Smooth muscle cell (in vitro differentiated cells): Measurements from ENCODE around the gene NUCKS1. TPM values are rescaled to one million over a fixed set of nuclear protein-coding genes. Genes with fewer than 3 reads are reported as not detected.

Source experiments
- DNase-seq: peaks from one replicate; lab custom pipeline; 2025; ENCODE audit not compliant: unreplicated experiment; lab: John Stamatoyannopoulos, UW
- H2AFZ ChIP-seq: fragments of 200-600 bp; sonication (generic); 2 replicates; pipeline ENCODE4 v1.6.0; 2016; ENCODE audit warnings: antibody characterized with exemption, low read depth, mild to moderate bottlenecking
- H3F3A ChIP-seq: fragments of 200-600 bp; sonication (generic); 2 replicates; pipeline ENCODE4 v1.6.0; 2017; ENCODE audit warnings: antibody characterized with exemption, low read depth
- H3K27ac ChIP-seq: fragments of 200-600 bp; sonication (generic); 2 replicates; pipeline ENCODE4 v1.5.1; 2016; ENCODE audit warnings: low read depth, mild to moderate bottlenecking
- H3K27me3 ChIP-seq: fragments of 200-600 bp; sonication (generic); 2 replicates; pipeline ENCODE4 v1.6.1; 2016; ENCODE audit warnings: low read depth, mild to moderate bottlenecking
- H3K36me3 ChIP-seq: fragments of 200-600 bp; sonication (generic); 2 replicates; pipeline ENCODE4 v1.5.1; 2016; ENCODE audit warnings: low read depth
- H3K4me1 ChIP-seq: fragments of 200-600 bp; sonication (generic); 2 replicates; pipeline ENCODE4 v1.5.1; 2016; ENCODE audit warnings: low read depth
- H3K4me2 ChIP-seq: fragments of 200-600 bp; sonication (generic); 2 replicates; pipeline ENCODE4 v1.6.0; 2016; ENCODE audit warnings: mild to moderate bottlenecking
- H3K4me3 ChIP-seq: fragments of 200-600 bp; sonication (generic); 2 replicates; pipeline ENCODE4 v1.5.1; 2016; ENCODE audit warnings: mild to moderate bottlenecking
- H3K79me2 ChIP-seq: fragments of 200-600 bp; sonication (generic); 2 replicates; pipeline ENCODE4 v1.6.0; 2016; ENCODE audit warnings: low read depth, mild to moderate bottlenecking
- H3K9ac ChIP-seq: fragments of 200-600 bp; sonication (generic); 2 replicates; pipeline ENCODE4 v1.6.0; 2016; ENCODE audit warnings: low read depth
- H3K9me3 ChIP-seq: fragments of 200-600 bp; sonication (generic); replicated peaks from 2 replicates; pipeline ENCODE4 v1.5.1; 2016; ENCODE audit warnings: low read depth
- H4K20me1 ChIP-seq: fragments of 200-600 bp; sonication (generic); 2 replicates; pipeline ENCODE4 v1.6.0; 2016; ENCODE audit warnings: low read depth
- CTCF ChIP-seq: fragments of 200-600 bp; sonication (generic); IDR thresholded peaks from 2 replicates; pipeline ENCODE4 v1.5.1; 2017; ENCODE audit warnings: borderline replicate concordance, mild to moderate bottlenecking, antibody characterized with exemption; ENCODE audit not compliant: insufficient read depth, poor library complexity, severe bottlenecking
- WGBS: methylation state at CpG from one replicate; pipeline ENCODE4 v1.1.7; 2016; ENCODE audit warnings: low lambda C conversion rate; 5-methylcytosine and 5-hydroxymethylcytosine counted together
- polyA plus RNA-seq: library from polyadenylated mRNA; unstranded; fragments of >200 nt; fragmentation: Nextera tagmentation; extraction: Ambion mirVana; gene quantifications from 2 replicates; pipeline ENCODE4 v1.2.1, GENCODE V29; 2016
- total RNA-seq: library from RNA; depleted of rRNA; stranded (reverse); fragments of >200 nt; gene quantifications from 2 replicates; pipeline ENCODE4 v1.2.3, GENCODE V29; 2014

The NUCKS1 gene
- total and polyA plus RNA-seq, 2 experiments from 2014 or later = 29.1 to 139 TPM

GRCh38 chr1:205716371-205717132 is 33.4 kb downstream of the NUCKS1 start:
- no peak overlapping the region for H3K27ac ChIP-seq
- WGBS = 90% methylated on average over 7 of the region's 7 CpGs
- no peaks in the 10 kb centered on the region for H3K9me3 ChIP-seq
- no peak for DNase-seq
- H3K4me3 ChIP-seq = no peak overlapping the region
- H3K4me1 ChIP-seq = no peaks in the 10 kb centered on the region
- no peaks in the 10 kb centered on the region for H3K79me2 ChIP-seq
- no peak overlapping the region for H3K4me2 ChIP-seq
- no peak overlapping the region for H3K9ac ChIP-seq
- no peak overlapping the region for H2AFZ ChIP-seq
- H3F3A ChIP-seq = peaks cover 14% of the 10 kb centered on the region
- H3K27me3 ChIP-seq = no peaks in the 10 kb centered on the region
- no peak for TF ChIP-seq CTCF
- peaks cover 42% of the 10 kb centered on the region for H4K20me1 ChIP-seq
- H3K36me3 ChIP-seq = peaks cover 41% of the 10 kb centered on the region

GRCh38 chr1:205715628-205716027 is 34.4 kb downstream of the NUCKS1 start:
- no peak overlapping the region for H3K4me2 ChIP-seq
- no peak for TF ChIP-seq CTCF
- 93% methylated on average over 5 of the region's 5 CpGs for WGBS
- H3K4me3 ChIP-seq = no peak overlapping the region
- no peak overlapping the region for H3K27ac ChIP-seq
- H3F3A ChIP-seq = peaks cover 14% of the 10 kb centered on the region
- H3K4me1 ChIP-seq = no peaks in the 10 kb centered on the region
- DNase-seq = no peak
- H3K9me3 ChIP-seq = no peaks in the 10 kb centered on the region
- no peaks in the 10 kb centered on the region for H3K27me3 ChIP-seq
- H4K20me1 ChIP-seq = peaks cover 35% of the 10 kb centered on the region
- H3K79me2 ChIP-seq = no peaks in the 10 kb centered on the region
- no peak overlapping the region for H2AFZ ChIP-seq
- H3K9ac ChIP-seq = no peak overlapping the region
- peaks cover 33% of the 10 kb centered on the region for H3K36me3 ChIP-seq

- 25% methylated on average over 4 of the region's 4 CpGs for WGBS
- Histone ChIP-seq H3K27me3 (no peaks in the 10 kb centered on the region), H4K20me1 (peaks cover 29% of the 10 kb centered on the region), H3K4me2 (no peak overlapping the region), H3K9ac (peak overlapping the region; percentile 9), H3K4me3 (no peak overlapping the region), H3K36me3 (peaks cover 26% of the 10 kb centered on the region), H3F3A (peaks cover 14% of the 10 kb centered on the region), H3K4me1 (no peaks in the 10 kb centered on the region), H3K27ac (peak overlapping the region; percentile 51), H3K9me3 (no peaks in the 10 kb centered on the region), H3K79me2 (no peaks in the 10 kb centered on the region), H2AFZ (no peak overlapping the region)
- DNase-seq = no peak
- TF ChIP-seq CTCF = no peak
Measured at GRCh38 chr1:205714906-205715246, 35.1 kb downstream of the NUCKS1 start.

- Histone ChIP-seq H4K20me1 (peaks cover 29% of the 10 kb centered on the region), H3K36me3 (peaks cover 23% of the 10 kb centered on the region), H3F3A (peaks cover 14% of the 10 kb centered on the region), H3K79me2 (no peaks in the 10 kb centered on the region), H3K9me3 (no peaks in the 10 kb centered on the region), H3K4me2 (no peak overlapping the region), H3K27me3 (no peaks in the 10 kb centered on the region), H3K27ac (peak overlapping the region; percentile 51), H2AFZ (no peak overlapping the region), H3K9ac (peak overlapping the region; percentile 9), H3K4me1 (no peaks in the 10 kb centered on the region), H3K4me3 (no peak overlapping the region)
- no peak for TF ChIP-seq CTCF
- no peak for DNase-seq
- 74% methylated on average over 5 of the region's 5 CpGs for WGBS
Measured at GRCh38 chr1:205714190-205714905, 35.6 kb downstream of the NUCKS1 start.
